ENCODE results near the gene TXLNG.

TXLNG gene

DNA sequence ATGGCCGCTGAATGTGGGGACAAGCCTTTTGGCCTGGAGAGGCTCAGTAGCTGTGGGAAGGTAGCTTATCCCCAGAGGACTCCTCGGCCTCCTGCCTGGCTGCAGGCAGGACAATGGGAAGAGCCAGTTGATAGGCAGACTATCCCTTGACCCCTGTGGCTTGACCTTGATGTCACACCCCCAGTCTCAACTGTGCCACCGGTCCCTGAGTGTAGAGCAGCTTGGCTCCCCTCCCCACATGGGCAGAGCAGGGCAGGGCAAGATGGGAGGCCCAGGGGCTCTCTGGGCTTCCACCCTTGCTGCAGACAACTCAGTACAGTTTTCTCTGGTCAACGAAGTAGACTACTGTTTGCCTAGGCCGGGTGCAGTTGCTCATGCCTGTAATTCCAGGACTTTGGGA lies 41.2 kb upstream of the TXLNG start:
- Histone ChIP-seq H3K9me3 (ENCODE audit: control insufficient read depth, insufficient read depth, low read depth, low read length) (no peaks in the 10 kb centered on the region), H3K36me3 (ENCODE audit: control insufficient read depth in 2 of 2, insufficient read depth in 1 of 2, low read length in 2 of 2) (peaks cover 84 to 85% of the 10 kb centered on the region in 2 experiments), H3K27ac (ENCODE audit: extremely low read depth, low read depth, low read length) (no peak overlapping the region), H3K4me3 (ENCODE audit: low read depth, low read length) (no peak overlapping the region), H3K4me1 (ENCODE audit: control insufficient read depth, insufficient read depth, low read length) (no peaks in the 10 kb centered on the region)
- TF ChIP-seq ZNF768 (tag by site-specific recombination; IDR thresholded peaks at IDR 0.05) (no peak), ZNF561 (tag by site-specific recombination; IDR thresholded peaks at IDR 0.05; ENCODE audit: borderline replicate concordance) (no peak), ZNF350 (tag by site-specific recombination; IDR thresholded peaks at IDR 0.05) (no peak), ZNF610 (tag by site-specific recombination; IDR thresholded peaks at IDR 0.05; ENCODE audit: borderline replicate concordance) (no peak), BCL11A (tag by site-specific recombination; IDR thresholded peaks at IDR 0.05; ENCODE audit: low read depth) (no peak), ZNF623 (tag by site-specific recombination; IDR thresholded peaks at IDR 0.05) (no peak), SALL2 (tag by site-specific recombination; IDR thresholded peaks at IDR 0.05; ENCODE audit: borderline replicate concordance) (no peak), ZNF621 (tag by site-specific recombination; IDR thresholded peaks at IDR 0.05) (no peak)
- TF ChIP-seq, protein P1, sequence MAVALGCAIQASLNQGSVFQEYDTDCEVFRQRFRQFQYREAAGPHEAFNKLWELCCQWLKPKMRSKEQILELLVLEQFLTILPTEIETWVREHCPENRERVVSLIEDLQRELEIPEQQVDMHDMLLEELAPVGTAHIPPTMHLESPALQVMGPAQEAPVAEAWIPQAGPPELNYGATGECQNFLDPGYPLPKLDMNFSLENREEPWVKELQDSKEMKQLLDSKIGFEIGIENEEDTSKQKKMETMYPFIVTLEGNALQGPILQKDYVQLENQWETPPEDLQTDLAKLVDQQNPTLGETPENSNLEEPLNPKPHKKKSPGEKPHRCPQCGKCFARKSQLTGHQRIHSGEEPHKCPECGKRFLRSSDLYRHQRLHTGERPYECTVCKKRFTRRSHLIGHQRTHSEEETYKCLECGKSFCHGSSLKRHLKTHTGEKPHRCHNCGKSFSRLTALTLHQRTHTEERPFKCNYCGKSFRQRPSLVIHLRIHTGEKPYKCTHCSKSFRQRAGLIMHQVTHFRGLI (tag by site-specific recombination; IDR thresholded peaks at IDR 0.05), result no peak
- TF ChIP-seq, protein P2, sequence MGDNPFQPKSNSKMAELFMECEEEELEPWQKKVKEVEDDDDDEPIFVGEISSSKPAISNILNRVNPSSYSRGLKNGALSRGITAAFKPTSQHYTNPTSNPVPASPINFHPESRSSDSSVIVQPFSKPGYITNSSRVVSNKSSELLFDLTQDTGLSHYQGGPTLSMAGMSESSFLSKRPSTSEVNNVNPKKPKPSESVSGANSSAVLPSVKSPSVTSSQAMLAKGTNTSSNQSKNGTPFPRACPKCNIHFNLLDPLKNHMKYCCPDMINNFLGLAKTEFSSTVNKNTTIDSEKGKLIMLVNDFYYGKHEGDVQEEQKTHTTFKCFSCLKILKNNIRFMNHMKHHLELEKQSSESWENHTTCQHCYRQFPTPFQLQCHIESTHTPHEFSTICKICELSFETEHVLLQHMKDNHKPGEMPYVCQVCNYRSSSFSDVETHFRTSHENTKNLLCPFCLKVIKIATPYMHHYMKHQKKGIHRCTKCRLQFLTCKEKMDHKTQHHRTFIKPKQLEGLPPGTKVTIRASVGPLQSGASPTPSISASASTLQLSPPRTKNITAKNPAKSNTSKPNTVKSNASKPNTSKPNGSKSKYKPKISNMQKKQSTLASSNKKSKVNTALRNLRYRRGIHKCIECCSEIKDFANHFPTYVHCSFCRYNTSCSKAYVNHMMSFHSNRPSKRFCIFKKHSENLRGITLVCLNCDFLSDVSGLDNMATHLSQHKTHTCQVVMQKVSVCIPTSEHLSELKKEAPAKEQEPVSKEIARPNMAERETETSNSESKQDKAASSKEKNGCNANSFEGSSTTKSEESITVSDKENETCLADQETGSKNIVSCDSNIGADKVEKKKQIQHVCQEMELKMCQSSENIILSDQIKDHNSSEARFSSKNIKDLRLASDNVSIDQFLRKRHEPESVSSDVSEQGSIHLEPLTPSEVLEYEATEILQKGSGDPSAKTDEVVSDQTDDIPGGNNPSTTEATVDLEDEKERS (tag by site-specific recombination; IDR thresholded peaks at IDR 0.05), result no peak
- ChIA-PET POLR2A (interaction anchor here (0.7 kb wide), 1 partner anchor 48 kb away, joined by 3 read pairs; no protein-coding TSS in a partner anchor), CTCF (no interaction called here)

DNA sequence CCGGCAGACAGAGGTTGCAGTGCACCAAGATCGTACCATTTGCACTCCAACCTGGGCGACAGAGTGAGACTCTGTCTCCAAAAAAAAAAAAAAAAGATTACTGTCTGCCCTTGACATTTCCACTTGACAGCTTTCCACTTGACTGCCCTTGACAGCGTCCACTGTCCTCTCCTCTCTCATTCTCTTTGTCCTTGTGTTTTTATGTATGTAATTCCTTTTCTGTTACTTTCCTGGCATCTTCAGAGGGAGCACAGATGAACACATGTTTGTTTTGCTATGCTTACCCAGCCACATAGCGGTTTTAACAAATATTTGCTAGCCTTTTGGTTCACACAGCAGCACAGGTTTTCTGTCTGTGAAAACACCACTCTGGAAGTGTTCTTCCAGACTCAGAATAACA lies 40.6 kb upstream of the TXLNG start:
- ChIA-PET POLR2A (interaction anchor here (0.7 kb wide), 1 partner anchor 49 kb away, joined by 3 read pairs; no protein-coding TSS in a partner anchor), CTCF (no interaction called here)
- H3K9me3 ChIP-seq (ENCODE audit: control insufficient read depth, insufficient read depth, low read depth, low read length), result no peaks in the 10 kb centered on the region
- H3K4me1 ChIP-seq (ENCODE audit: control insufficient read depth, insufficient read depth, low read length), result no peaks in the 10 kb centered on the region
- H3K27ac ChIP-seq (ENCODE audit: extremely low read depth, low read depth, low read length), result no peak overlapping the region
- peaks cover 85 to 90% of the 10 kb centered on the region in 2 experiments for H3K36me3 ChIP-seq (ENCODE audit: control insufficient read depth in 2 of 2, insufficient read depth in 1 of 2, low read length in 2 of 2)
- no peak overlapping the region for H3K4me3 ChIP-seq (ENCODE audit: low read depth, low read length)
- TF ChIP-seq EGR2 (tag by site-specific recombination; IDR thresholded peaks at IDR 0.05; ENCODE audit: low read depth) (no peak), ZNF571 (tag by site-specific recombination; IDR thresholded peaks at IDR 0.05) (no peak), TCF7L2 (IDR thresholded peaks at IDR 0.05; ENCODE audit: borderline replicate concordance, low read depth, low read length) (no peak), ZNF629 (tag by site-specific recombination; IDR thresholded peaks at IDR 0.05) (no peak), ZNF707 (tag by site-specific recombination; IDR thresholded peaks at IDR 0.05) (no peak), BCL11B (tag by site-specific recombination; IDR thresholded peaks at IDR 0.05; ENCODE audit: low read depth) (no peak), ZBTB7A (tag by site-specific recombination; IDR thresholded peaks at IDR 0.05; ENCODE audit: low read depth) (no peak), ZNF140 (tag by site-specific recombination; IDR thresholded peaks at IDR 0.05) (no peak), GFI1B (tag by site-specific recombination; IDR thresholded peaks at IDR 0.05) (no peak), ZNF112 (tag by site-specific recombination; IDR thresholded peaks at IDR 0.05) (no peak), ZBTB1 (tag by site-specific recombination; IDR thresholded peaks at IDR 0.05) (no peak), ZNF521 (tag by site-specific recombination; IDR thresholded peaks at IDR 0.05) (no peak), SCRT2 (tag by site-specific recombination; IDR thresholded peaks at IDR 0.05) (no peak)
- TF ChIP-seq, protein P2 (tag by site-specific recombination; IDR thresholded peaks at IDR 0.05), result no peak
- TF ChIP-seq, protein P3, sequence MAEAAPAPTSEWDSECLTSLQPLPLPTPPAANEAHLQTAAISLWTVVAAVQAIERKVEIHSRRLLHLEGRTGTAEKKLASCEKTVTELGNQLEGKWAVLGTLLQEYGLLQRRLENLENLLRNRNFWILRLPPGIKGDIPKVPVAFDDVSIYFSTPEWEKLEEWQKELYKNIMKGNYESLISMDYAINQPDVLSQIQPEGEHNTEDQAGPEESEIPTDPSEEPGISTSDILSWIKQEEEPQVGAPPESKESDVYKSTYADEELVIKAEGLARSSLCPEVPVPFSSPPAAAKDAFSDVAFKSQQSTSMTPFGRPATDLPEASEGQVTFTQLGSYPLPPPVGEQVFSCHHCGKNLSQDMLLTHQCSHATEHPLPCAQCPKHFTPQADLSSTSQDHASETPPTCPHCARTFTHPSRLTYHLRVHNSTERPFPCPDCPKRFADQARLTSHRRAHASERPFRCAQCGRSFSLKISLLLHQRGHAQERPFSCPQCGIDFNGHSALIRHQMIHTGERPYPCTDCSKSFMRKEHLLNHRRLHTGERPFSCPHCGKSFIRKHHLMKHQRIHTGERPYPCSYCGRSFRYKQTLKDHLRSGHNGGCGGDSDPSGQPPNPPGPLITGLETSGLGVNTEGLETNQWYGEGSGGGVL (tag by site-specific recombination; IDR thresholded peaks at IDR 0.05), result no peak
